Naive thymus-derived CD8-positive, alpha-beta T cell (primary cell): ENCODE measurements around the gene CCNL2. TPM values are rescaled to one million over a fixed set of nuclear protein-coding genes. Genes with fewer than 3 reads are reported as not detected.
"Not testable (repeated sequence)": the region's sequence is repeated elsewhere in the genome, so short reads cannot be mapped to it uniquely, and the experiment has no call there.

ENCODE experiments used
- ATAC-seq, 2 donors: fragments of 150-1000 bp; cut with Tn5 transposase in 1 of 2; sonication (Bioruptor Pico), chemical (Tn5 transposase) in 1 of 2; 1 replicate in 1 of 2; 2 replicates in 1 of 2; pipeline ENCODE4 v1.10.0; 2021; ENCODE audit warnings: mild to moderate bottlenecking in 2 of 2, moderate library complexity in 2 of 2
- POLR2A ChIA-PET: fragments of 350-600 bp; sonication (Branson Sonifier 250); formaldehyde crosslinking; loops from one replicate; lab custom pipeline; 2021; ENCODE audit warnings: antibody characterized with exemption; lab: Charles Lee
- DNase-seq, 10 donors: peaks; one replicate each; pipeline versions ENCODE4 v3.0.0 to v3.0.0-alpha.2; 2020 to 2022
- H3K27ac Mint-ChIP-seq, 10 donors: one replicate each; pipeline ENCODE4 v1.8.0; 2020 to 2022; ENCODE audit warnings: mild to moderate bottlenecking in 10 of 10, mixed read lengths in 10 of 10, moderate library complexity in 4 of 10, inconsistent platforms in 1 of 10
- H3K27me3 Mint-ChIP-seq, 5 donors: one replicate each; pipeline ENCODE4 v1.8.0; 2021 to 2022; ENCODE audit warnings: mixed read lengths in 5 of 5
- H3K36me3 Mint-ChIP-seq, 3 donors: one replicate each; pipeline ENCODE4 v1.8.0; 2020 to 2022; ENCODE audit warnings: mixed read lengths in 3 of 3, mild to moderate bottlenecking in 2 of 3, inconsistent platforms in 1 of 3
- H3K4me1 Mint-ChIP-seq, 4 donors: one replicate each; pipeline ENCODE4 v1.8.0; 2021 to 2022; ENCODE audit warnings: mixed read lengths in 4 of 4
- H3K4me3 Mint-ChIP-seq, 10 donors: one replicate each; pipeline ENCODE4 v1.8.0; 2020 to 2022; ENCODE audit warnings: mild to moderate bottlenecking in 10 of 10, mixed read lengths in 10 of 10, moderate library complexity in 6 of 10, inconsistent platforms in 1 of 10
- H3K9me3 Mint-ChIP-seq, 9 donors: one replicate each; pipeline ENCODE4 v1.8.0; 2020 to 2022; ENCODE audit warnings: mixed read lengths in 9 of 9, mild to moderate bottlenecking in 3 of 9, inconsistent platforms in 1 of 9, moderate library complexity in 1 of 9
- polyA plus RNA-seq, 3 donors: library from polyadenylated mRNA; unstranded; fragments of 300-500 nt; fragmentation: Illumina TruSeq; gene quantifications; one replicate each; pipeline ENCODE4 v1.2.3, GENCODE V29; 2021
- total RNA-seq, 8 experiments: library from RNA in 2 of 8; stranded (reverse) in 2 of 8; gene quantifications; one replicate each; pipeline ENCODE4 v1.2.3 and lab custom pipeline; 2021 to 2026

The CCNL2 gene
- total and polyA plus RNA-seq, 5 experiments from 2014 or later: 13.4 to 406 (median 28.1) TPM

DNA sequence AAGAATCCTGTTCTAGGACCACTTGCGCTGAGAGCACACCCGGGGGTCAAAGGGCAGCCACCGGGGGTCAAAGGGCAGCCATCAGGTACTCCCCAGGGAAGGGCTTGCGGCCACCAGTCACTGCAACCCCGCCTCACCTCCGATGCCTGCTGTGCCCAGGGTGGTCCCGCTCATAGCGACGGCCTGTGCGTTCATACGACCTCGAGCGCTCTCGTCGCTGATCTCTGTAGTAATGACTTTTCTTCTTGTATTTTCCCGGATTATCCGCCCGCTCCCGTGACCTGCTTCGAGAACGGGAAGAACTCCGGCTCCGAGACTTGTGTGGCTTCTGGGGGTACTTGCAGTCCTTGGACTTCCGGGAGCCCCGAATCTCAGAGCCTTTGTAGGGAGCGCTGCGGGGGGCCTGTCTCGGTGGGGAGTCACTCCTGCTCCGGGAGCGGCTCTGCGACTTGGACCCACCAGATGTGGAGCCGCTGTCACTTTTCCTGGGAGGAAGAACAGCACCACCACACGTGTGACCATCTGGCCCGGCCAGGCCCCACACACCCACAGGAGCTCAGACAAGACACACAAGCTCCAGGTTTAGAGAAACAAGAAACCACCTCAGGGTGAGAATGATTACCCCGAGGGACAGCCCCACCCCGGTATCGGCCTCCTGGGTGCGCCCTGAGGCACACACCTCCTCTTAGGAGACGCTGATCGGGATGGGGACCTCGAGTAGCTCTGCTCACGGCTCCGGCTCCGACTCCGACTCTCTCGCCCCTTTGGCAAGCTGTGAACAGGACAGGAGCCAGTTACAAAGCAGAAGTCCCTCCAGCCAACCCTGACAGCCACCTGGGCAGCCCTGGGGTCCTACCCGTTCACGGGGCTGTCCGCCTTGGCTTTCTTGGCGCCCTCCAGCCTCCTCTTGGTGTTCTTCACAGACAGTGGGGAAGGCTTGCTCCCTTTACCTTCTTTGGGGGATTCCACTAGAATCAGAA lies 11.7 kb downstream of the CCNL2 start:
- peaks cover 0 to 70% (median 20%) of the 10 kb centered on the region in 3 donors for H3K36me3 Mint-ChIP-seq
- ATAC-seq (no peak), DNase-seq (peak in 1 of 10 donors; percentile 57)
- no peaks in the 10 kb centered on the region for H3K27me3 Mint-ChIP-seq
- no peak overlapping the region for H3K27ac Mint-ChIP-seq
- peaks cover 1 to 10% (median 6%) of the 10 kb centered on the region in 4 donors for H3K4me1 Mint-ChIP-seq
- H3K9me3 Mint-ChIP-seq: no peaks in the 10 kb centered on the region
- no peak overlapping the region for H3K4me3 Mint-ChIP-seq
- POLR2A ChIA-PET: interaction anchor here (0.7 to 2.2 kb wide), 4 partner anchors 11 to 18 kb away, joined by 3 to 9 read pairs (median 4); partner anchors contain the start of genes AURKAIP1 and CCNL2

DNA sequence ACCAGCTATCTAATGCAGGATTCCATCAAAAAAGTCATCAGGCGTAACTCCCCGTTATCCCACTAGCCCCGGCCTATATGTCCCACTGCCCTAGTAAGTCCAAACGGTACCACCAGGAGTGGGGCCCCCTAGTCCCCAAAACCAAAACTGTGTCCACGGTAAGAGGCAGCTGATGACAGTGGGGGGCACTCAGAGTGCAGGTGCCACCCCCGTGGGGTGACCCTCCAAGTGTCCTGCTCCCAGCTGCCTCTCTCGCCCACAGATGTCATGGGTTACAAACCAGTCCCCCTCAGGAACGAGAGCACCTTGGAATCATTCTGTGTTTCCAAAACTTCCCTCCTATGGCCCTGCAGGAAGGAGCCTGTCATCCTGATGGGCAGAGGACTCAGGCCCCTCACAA lies 13.2 kb downstream of the CCNL2 start:
- ATAC-seq (no peak), DNase-seq (no peak)
- Mint-ChIP-seq H3K36me3 (peaks cover 0 to 55% (median 20%) of the 10 kb centered on the region in 3 donors), H3K4me1 (peaks cover 0 to 6% (median 3%) of the 10 kb centered on the region in 4 donors), H3K27ac (no peak overlapping the region), H3K27me3 (no peaks in the 10 kb centered on the region), H3K4me3 (no peak overlapping the region), H3K9me3 (no peaks in the 10 kb centered on the region)
- POLR2A ChIA-PET: interaction anchor here (2.2 kb wide), 1 partner anchor 13 kb away, joined by 9 read pairs; the partner anchor contains the start of gene CCNL2

DNA sequence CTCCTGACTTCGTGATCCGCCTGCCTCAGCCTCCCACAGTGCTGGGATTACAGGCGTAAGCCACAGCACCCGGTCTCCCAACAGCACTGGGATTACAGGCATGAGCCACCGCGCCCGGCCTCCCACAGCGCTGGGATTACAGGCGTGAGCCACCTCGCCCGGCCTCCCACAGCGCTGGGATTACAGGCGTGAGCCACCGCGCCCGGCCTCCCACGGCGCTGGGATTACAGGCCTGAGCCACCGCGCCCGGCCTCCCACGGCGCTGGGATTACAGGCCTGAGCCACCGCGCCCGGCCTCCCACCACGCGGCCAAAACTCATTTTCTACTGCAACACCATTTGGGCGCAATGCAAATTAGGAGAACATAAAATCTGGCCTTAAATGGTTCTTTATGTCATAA lies 13.8 kb downstream of the CCNL2 start:
- not testable (repeated sequence) for H3K4me3 Mint-ChIP-seq, H3K4me1 Mint-ChIP-seq, DNase-seq, H3K27me3 Mint-ChIP-seq, ATAC-seq, H3K9me3 Mint-ChIP-seq
- peaks cover 0 to 49% (median 18%) of the 10 kb centered on the region in 3 donors for H3K36me3 Mint-ChIP-seq
- H3K27ac Mint-ChIP-seq: peak overlapping the region in 1 of 10 donors; percentile 15
- POLR2A ChIA-PET: interaction anchor here (0.6 to 2.2 kb wide), 3 partner anchors 14 to 37 kb away, joined by 3 to 9 read pairs (median 7); partner anchors contain the start of gene CCNL2

DNA sequence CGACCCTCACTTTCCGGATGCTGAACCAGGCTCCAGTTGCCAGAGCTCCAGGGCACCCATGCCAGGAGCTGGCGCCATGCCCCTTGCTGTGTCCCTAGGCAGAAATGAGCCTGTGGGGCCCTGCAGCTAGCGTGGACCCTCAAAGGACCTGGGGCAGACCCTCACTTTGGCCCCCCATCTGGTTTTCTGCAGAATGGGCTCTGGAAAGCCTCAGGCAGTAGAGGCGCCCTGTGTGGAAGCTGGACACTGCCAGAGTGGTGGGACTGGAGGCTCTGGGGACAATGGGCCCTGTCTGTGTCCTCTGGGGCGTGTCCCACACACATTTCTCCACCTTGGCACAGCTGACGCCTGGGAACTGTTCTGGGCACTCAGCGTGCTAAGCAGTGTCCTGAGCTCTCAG lies 17.8 kb downstream of the CCNL2 start:
- H3K27ac Mint-ChIP-seq: no peak overlapping the region
- no peaks in the 10 kb centered on the region for H3K9me3 Mint-ChIP-seq
- H3K4me3 Mint-ChIP-seq: no peak overlapping the region
- POLR2A ChIA-PET: interaction anchor here (0.8 kb wide), 1 partner anchor 25 kb away, joined by 4 read pairs; no protein-coding TSS in a partner anchor
- DNase-seq (no peak), ATAC-seq (no peak)
- no peaks in the 10 kb centered on the region for H3K27me3 Mint-ChIP-seq
- H3K36me3 Mint-ChIP-seq: peaks cover 0 to 9% (median under 1%) of the 10 kb centered on the region in 3 donors
- H3K4me1 Mint-ChIP-seq: peaks cover 0 to 7% (median 4%) of the 10 kb centered on the region in 4 donors

DNA sequence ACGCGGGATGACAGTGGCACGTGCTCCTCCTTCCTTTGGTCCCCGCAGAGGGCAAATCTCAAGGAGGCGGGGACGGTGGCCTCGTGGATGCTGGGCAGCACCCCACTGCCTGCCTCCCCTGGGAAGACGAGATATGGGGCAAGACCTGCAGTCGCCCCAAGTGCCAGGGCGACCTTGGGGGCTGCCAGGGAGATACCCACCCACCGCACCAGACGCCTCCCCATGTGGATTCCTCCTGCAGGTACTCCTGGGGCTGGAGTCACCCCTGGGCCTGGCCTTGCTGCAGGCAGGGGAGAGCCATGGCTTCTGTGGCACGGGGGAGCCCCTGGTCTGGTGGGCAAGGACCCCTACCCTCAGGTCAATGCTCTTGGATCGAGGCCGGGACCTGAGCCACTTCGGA lies 18.3 kb downstream of the CCNL2 start:
- POLR2A ChIA-PET: interaction anchor here (0.6 to 0.8 kb wide), 2 partner anchors 25 to 388 kb away, joined by 4 to 5 read pairs; no protein-coding TSS in a partner anchor
- Mint-ChIP-seq H3K4me1 (peaks cover 0 to 10% (median 4%) of the 10 kb centered on the region in 4 donors), H3K27me3 (no peaks in the 10 kb centered on the region), H3K27ac (no peak overlapping the region), H3K9me3 (no peaks in the 10 kb centered on the region), H3K4me3 (no peak overlapping the region), H3K36me3 (peaks cover 0 to 4% (median 0%) of the 10 kb centered on the region in 3 donors)
- ATAC-seq (no peak), DNase-seq (no peak)

DNA sequence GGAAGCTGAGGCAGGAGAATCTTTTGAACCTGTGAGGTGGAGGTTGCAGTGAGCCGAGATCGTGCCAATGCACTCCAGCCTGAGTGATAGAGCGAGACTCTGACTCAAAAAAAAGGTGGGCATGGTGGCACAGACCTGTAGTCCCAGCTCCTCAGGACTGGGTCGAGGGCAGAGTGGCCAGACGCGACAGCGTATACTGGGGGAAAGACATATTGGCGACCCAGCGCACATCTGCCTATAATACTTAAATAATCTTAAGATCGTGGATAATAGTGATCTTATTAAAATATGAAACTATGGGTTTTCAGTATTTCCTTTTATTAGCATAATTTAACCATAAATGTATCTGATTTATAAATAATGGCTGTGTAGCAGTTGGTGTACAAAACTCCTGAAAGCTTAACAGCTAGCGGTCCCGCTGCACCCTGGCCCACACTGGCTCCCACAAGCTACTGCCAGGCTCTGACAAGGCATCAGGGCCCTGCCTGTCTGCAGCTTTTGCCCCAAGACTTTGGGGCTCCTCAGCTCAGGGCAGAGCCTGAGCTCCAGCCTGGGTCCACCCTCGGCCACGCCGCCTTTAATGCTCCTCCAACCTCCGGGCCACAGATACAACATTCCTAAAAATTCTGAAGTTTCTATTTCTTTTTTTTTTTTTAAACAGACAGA lies 21.5 kb downstream of the CCNL2 start:
- H3K4me3 Mint-ChIP-seq: peak overlapping the region in 2 of 10 donors; percentile 14 to 22
- no peaks in the 10 kb centered on the region for H3K9me3 Mint-ChIP-seq
- ATAC-seq (no peak), DNase-seq (no peak)
- H3K36me3 Mint-ChIP-seq: no peaks in the 10 kb centered on the region
- peaks cover 9 to 25% (median 13%) of the 10 kb centered on the region in 4 donors for H3K4me1 Mint-ChIP-seq
- no peaks in the 10 kb centered on the region for H3K27me3 Mint-ChIP-seq
- H3K27ac Mint-ChIP-seq: no peak overlapping the region
- POLR2A ChIA-PET: interaction anchor here (0.6 to 5.3 kb wide), 6 partner anchors 12 to 414 kb away, joined by 3 to 70 read pairs (median 4); partner anchors contain the start of genes CCNL2 and MRPL20

DNA sequence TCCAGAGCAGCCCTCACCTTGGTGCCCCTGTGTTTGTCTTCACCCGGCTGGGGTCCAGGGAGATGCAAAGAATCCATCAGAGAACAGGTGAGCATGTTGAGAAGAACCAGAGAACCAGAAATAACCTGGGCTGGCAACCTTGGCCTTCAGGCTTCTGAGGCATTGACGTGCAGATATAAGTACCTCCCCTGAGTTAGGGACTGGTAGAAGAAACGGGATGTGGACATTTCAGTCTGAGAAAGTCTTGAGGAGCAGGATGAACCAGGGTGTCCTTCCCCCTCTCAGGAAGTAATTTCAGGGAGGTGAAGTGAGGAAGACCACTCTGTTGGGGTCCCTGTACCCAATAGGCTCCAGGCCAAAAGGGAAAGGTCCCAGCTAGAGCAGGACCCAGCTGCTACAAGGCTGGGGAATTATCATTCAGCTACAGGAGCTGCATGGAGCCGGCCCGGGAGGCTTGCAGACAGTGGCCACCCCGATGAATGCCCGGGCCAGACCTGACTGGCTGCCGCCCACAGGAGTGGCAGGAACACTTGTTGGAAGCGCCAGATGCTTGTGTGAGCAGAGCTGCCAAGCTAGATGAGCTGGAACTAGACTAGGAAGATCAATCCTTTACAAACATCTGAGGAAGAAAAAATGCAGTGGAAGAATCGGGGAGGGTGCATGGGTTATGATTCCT lies 22.4 kb downstream of the CCNL2 start:
- H3K27me3 Mint-ChIP-seq: no peaks in the 10 kb centered on the region
- peak overlapping the region in 7 of 10 donors; percentile 14 to 97 (median 48) for H3K4me3 Mint-ChIP-seq
- ATAC-seq: no peak
- peaks cover 9 to 30% (median 15%) of the 10 kb centered on the region in 4 donors for H3K4me1 Mint-ChIP-seq
- H3K9me3 Mint-ChIP-seq: no peaks in the 10 kb centered on the region
- peak overlapping the region in 9 of 10 donors; percentile 41 to 99 (median 84) for H3K27ac Mint-ChIP-seq
- POLR2A ChIA-PET: interaction anchor here (0.6 to 8.9 kb wide), 12 partner anchors 10 to 520 kb away, joined by 3 to 105 read pairs (median 6); partner anchors contain the start of genes CCNL2, ISG15, MIB2 and MRPL20
- DNase-seq: no peak
- H3K36me3 Mint-ChIP-seq: no peaks in the 10 kb centered on the region

DNA sequence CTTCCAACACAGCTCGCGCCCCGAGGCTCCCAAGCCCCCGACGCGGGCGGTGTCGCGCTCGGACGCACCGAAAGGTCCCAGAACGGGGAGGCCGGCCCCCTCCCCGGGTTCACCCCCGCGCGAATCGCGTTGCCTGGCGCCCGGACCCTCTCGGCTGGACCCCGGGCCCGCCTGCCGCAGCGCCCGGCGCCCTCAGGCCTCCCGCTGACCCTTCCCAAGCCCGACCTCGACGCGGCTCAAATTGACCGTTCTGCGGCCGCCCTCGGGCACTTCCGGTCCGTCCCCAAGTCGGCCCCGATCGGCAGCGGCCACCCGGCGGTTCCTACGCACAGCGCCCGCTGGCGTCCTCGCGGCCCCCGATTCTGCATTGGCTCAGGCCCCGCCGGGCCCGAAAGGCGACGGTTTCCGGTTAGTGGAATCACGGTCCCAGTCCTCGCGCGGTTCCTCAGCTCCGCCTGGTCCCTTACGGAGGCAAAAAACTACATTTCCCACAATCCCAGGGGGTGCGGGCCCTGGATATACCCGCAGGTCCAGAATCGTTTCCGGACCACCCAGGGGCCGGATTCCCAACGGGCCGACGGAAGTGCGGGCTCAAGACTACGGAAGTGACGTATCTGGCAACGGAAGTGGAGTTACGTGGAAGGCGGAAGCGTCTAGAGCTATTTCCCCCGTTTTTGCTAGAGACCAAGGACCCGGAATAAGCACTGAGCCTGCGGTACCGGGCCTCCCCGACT lies 24.0 kb downstream of the CCNL2 start, which contains the start of gene AURKAIP1:
Gene AURKAIP1 (minus strand): TSS at position 279 of the 734 bp plus-strand sequence. CDS start 451 bp downstream, outside the sequence.
- DNase-seq: peak; percentile 83 to 99 (median 96)
- Mint-ChIP-seq H3K27ac (peak within 1 kb of the TSS; percentile 91 to 99 (median 97)), H3K36me3 (no peaks in the 10 kb centered on the region), H3K4me1 (peaks cover 9 to 42% (median 24%) of the 10 kb centered on the region in 4 donors), H3K27me3 (no peaks in the 10 kb centered on the region), H3K4me3 (peak within 1 kb of the TSS; percentile 87 to 97 (median 93)), H3K9me3 (no peaks in the 10 kb centered on the region)
- POLR2A ChIA-PET: interaction anchor here (0.6 to 8.9 kb wide), 22 partner anchors 12 to 845 kb away, joined by 3 to 105 read pairs (median 5); partner anchors contain the start of genes C1orf159, CCNL2, DVL1 and ISG15
- ATAC-seq: peak; percentile 64 to 77

DNA sequence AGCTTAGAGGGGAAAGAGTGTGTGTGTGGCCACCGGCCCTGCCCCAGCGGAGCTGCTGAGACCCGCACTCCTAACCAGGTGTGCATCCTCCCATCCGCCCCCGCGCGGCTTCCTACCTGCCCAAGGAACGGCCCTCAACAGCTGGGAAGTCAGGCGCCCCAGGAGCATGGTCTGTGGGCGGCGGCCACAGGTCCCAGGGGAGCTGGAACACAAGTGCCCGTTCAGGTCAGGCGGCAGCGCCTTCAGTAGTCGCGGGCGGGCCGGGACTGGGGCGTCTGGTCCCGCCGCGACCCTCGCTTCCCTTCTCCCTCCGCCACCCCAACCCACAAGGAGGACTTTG lies 24.6 kb downstream of the CCNL2 start:
- DNase-seq (no peak), ATAC-seq (no peak)
- Mint-ChIP-seq H3K27me3 (no peaks in the 10 kb centered on the region), H3K36me3 (no peaks in the 10 kb centered on the region), H3K9me3 (no peaks in the 10 kb centered on the region), H3K27ac (peak overlapping the region in 9 of 10 donors; percentile 31 to 99 (median 92)), H3K4me1 (peaks cover 9 to 44% (median 24%) of the 10 kb centered on the region in 4 donors), H3K4me3 (peak overlapping the region; percentile 62 to 96 (median 88))
- POLR2A ChIA-PET: interaction anchor here (0.6 to 8.9 kb wide), 16 partner anchors 12 to 306 kb away, joined by 3 to 105 read pairs (median 5); partner anchors contain the start of genes CCNL2, DVL1, MIB2 and MRPL20

DNA sequence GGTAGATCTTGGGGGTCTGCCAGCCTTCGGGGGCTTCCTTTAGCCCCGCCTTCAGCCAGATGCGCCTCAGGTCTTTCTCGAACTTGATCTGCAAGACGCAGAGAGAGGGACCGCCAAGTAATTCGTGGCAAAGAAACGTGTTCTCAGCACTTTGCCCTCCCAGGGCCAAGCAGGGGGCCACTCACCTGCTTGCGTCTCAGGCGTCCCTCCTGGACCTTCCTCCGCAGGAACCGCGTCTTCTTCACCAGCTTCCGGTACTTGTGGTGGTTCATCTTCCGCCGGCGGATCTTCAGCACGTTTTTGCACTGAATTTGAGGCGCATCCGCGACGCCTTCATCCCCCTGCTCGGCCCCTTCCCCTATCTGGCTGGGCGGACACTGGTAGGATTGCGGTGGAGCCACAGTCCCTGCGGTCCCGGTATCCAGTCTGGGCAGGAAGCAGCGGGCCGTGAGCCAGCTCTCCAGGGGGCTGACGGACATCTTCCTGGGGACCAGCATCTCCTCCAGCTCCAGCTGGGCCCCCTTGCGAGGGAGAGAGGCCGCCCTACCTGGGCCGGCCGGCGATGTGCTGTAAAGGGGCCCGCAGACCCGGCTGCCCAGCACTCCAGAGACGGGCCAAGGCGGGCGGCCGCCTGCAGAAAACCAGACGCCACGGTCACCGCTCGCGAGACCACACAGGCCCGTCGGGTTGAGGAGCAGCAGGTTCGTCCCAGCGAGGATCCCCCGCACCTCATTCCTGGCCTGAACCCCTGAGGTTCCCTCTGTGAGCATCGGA lies 25.1 kb downstream of the CCNL2 start:
- Mint-ChIP-seq H3K27me3 (no peaks in the 10 kb centered on the region), H3K27ac (peak overlapping the region in 9 of 10 donors; percentile 19 to 99 (median 92)), H3K36me3 (no peaks in the 10 kb centered on the region), H3K4me1 (peaks cover 9 to 48% (median 24%) of the 10 kb centered on the region in 4 donors), H3K9me3 (no peaks in the 10 kb centered on the region), H3K4me3 (peak overlapping the region; percentile 62 to 96 (median 88))
- no peak for DNase-seq
- POLR2A ChIA-PET: interaction anchor here (0.6 to 8.9 kb wide), 11 partner anchors 12 to 241 kb away, joined by 3 to 105 read pairs (median 8); partner anchors contain the start of genes CCNL2, DVL1, MIB2 and MRPL20
- no peak for ATAC-seq
